ENCODE results near the gene NHLH1.

The NHLH1 gene

GRCh38 chr1:160363951-160364735 lies 2.7 kb upstream of the NHLH1 start:
- no peak for TF ChIP-seq GATA2 (IDR thresholded peaks at IDR 0.05; ENCODE audit: low read depth, low read length)
- TF ChIP-seq GATA3 (IDR thresholded peaks at IDR 0.05; ENCODE audit: low read depth, low read length), result no peak

GRCh38 chr1:160365325-160365724 lies 1.5 kb upstream of the NHLH1 start:
- TF ChIP-seq GATA2 (IDR thresholded peaks at IDR 0.05; ENCODE audit: low read depth, low read length), result no peak
- TF ChIP-seq GATA3 (IDR thresholded peaks at IDR 0.05; ENCODE audit: low read depth, low read length), result no peak

GRCh38 chr1:160367516-160367900 lies 637 bp downstream of the NHLH1 start:
- no peak for TF ChIP-seq GATA3 (IDR thresholded peaks at IDR 0.05; ENCODE audit: low read depth, low read length)
- no peak for TF ChIP-seq GATA2 (IDR thresholded peaks at IDR 0.05; ENCODE audit: low read depth, low read length)

GRCh38 chr1:160367934-160368923 lies 1.4 kb downstream of the NHLH1 start:
- TF ChIP-seq GATA3 (IDR thresholded peaks at IDR 0.05; ENCODE audit: low read depth, low read length), result no peak
- no peak for TF ChIP-seq GATA2 (IDR thresholded peaks at IDR 0.05; ENCODE audit: low read depth, low read length)

GRCh38 chr1:160369087-160369486 lies 2.2 kb downstream of the NHLH1 start:
- no peak for TF ChIP-seq GATA3 (IDR thresholded peaks at IDR 0.05; ENCODE audit: low read depth, low read length)
- TF ChIP-seq GATA2 (IDR thresholded peaks at IDR 0.05; ENCODE audit: low read depth, low read length), result no peak

GRCh38 chr1:160370561-160371345 lies 3.9 kb downstream of the NHLH1 start:
- TF ChIP-seq GATA2 (IDR thresholded peaks at IDR 0.05; ENCODE audit: low read depth, low read length) (no peak), GATA3 (IDR thresholded peaks at IDR 0.05; ENCODE audit: low read depth, low read length) (no peak)

- TF ChIP-seq GATA3 (IDR thresholded peaks at IDR 0.05; ENCODE audit: low read depth, low read length) (no peak), GATA2 (IDR thresholded peaks at IDR 0.05; ENCODE audit: low read depth, low read length) (no peak)
Observed at GRCh38 chr1:160371346-160371631, 4.4 kb downstream of the NHLH1 start.

- TF ChIP-seq GATA3 (IDR thresholded peaks at IDR 0.05; ENCODE audit: low read depth, low read length) (no peak), GATA2 (IDR thresholded peaks at IDR 0.05; ENCODE audit: low read depth, low read length) (no peak)
Observed at GRCh38 chr1:160371756-160372155, 4.9 kb downstream of the NHLH1 start.

GRCh38 chr1:160373696-160374095 lies 6.8 kb downstream of the NHLH1 start:
- TF ChIP-seq GATA2 (IDR thresholded peaks at IDR 0.05; ENCODE audit: low read depth, low read length) (no peak), GATA3 (IDR thresholded peaks at IDR 0.05; ENCODE audit: low read depth, low read length) (no peak)

- TF ChIP-seq GATA2 (IDR thresholded peaks at IDR 0.05; ENCODE audit: low read depth, low read length) (no peak), GATA3 (IDR thresholded peaks at IDR 0.05; ENCODE audit: low read depth, low read length) (no peak)
Observed at GRCh38 chr1:160374306-160375110, 7.6 kb downstream of the NHLH1 start.

GRCh38 chr1:160375788-160376524 lies 9.1 kb downstream of the NHLH1 start:
- no peak for TF ChIP-seq GATA3 (IDR thresholded peaks at IDR 0.05; ENCODE audit: low read depth, low read length)
- TF ChIP-seq GATA2 (IDR thresholded peaks at IDR 0.05; ENCODE audit: low read depth, low read length), result no peak; the same call in 1 of the 2 replicates

GRCh38 chr1:160376525-160377131 lies 9.8 kb downstream of the NHLH1 start:
- no peak for TF ChIP-seq GATA2 (IDR thresholded peaks at IDR 0.05; ENCODE audit: low read depth, low read length)
- TF ChIP-seq GATA3 (IDR thresholded peaks at IDR 0.05; ENCODE audit: low read depth, low read length), result no peak

Measured in SH-SY5Y (cell line).